SK-N-SH (cell line): ENCODE data around the gene TLN1. TPM values are rescaled to one million over a fixed set of nuclear protein-coding genes. Genes with fewer than 3 reads are reported as not detected.

Experiments used
- CTCF ChIA-PET: fragments of 300-600, 350-600 bp; formaldehyde crosslinking; extraction: SDS; loops from one replicate; lab custom pipeline; 2021; lab: Yijun Ruan, JAX
- POLR2A ChIA-PET: fragments of 350-600 bp; sonication (Branson Sonifier 250); formaldehyde crosslinking; extraction: SDS; loops from one replicate; lab custom pipeline; 2020; ENCODE audit warnings: antibody characterized with exemption, inconsistent platforms; lab: Yijun Ruan, JAX
- DNase-seq: peaks from one replicate; pipeline ENCODE4 v3.0.0; 2012
- H2AFZ ChIP-seq: fragments of 200-600 bp; sonication (generic); 2 replicates; pipeline ENCODE4 v1.8.1; 2016; ENCODE audit warnings: antibody characterized with exemption, mild to moderate bottlenecking, low read depth
- H3F3A ChIP-seq: fragments of 200-600 bp; sonication (generic); replicated peaks from 2 replicates; pipeline ENCODE3; 2016; ENCODE audit warnings: antibody characterized with exemption, mild to moderate bottlenecking; ENCODE audit not compliant: insufficient read depth
- H3K27ac ChIP-seq, 2 experiments: fragments of 200-500 bp in 1 of 2; fragments of 200-600 bp in 1 of 2; sonication (Bioruptor generic) in 1 of 2; sonication (generic), shearing (Covaris generic) in 1 of 2; 2 replicates each; pipeline versions ENCODE4 v1.5.1 to v1.6.1; 2014 to 2016; ENCODE audit warnings: low read depth in 2 of 2, inconsistent platforms in 1 of 2, low read length in 1 of 2, mild to moderate bottlenecking in 1 of 2, mixed read lengths in 1 of 2
- H3K27me3 ChIP-seq: fragments of 200-600 bp; sonication (generic), shearing (Covaris generic); 2 replicates; pipeline ENCODE4 v1.6.1; 2016; ENCODE audit warnings: mixed run types; ENCODE audit not compliant: insufficient read depth
- H3K36me3 ChIP-seq, 2 experiments: fragments of 200-500 bp in 1 of 2; fragments of 200-600 bp in 1 of 2; sonication (Bioruptor generic) in 1 of 2; sonication (generic) in 1 of 2; replicated peaks in 1 of 2; 2 replicates each; pipeline versions ENCODE3 to v1.5.1; 2014 to 2016; ENCODE audit warnings: low read length in 1 of 2, mild to moderate bottlenecking in 1 of 2; ENCODE audit not compliant: insufficient read depth in 2 of 2, control insufficient read depth in 1 of 2
- H3K4me1 ChIP-seq, 2 experiments: fragments of 200-500 bp in 1 of 2; fragments of 200-600 bp in 1 of 2; sonication (Bioruptor generic) in 1 of 2; sonication (generic), shearing (Covaris generic) in 1 of 2; 2 replicates each; pipeline versions ENCODE4 v1.5.1 to v1.6.1; 2014 to 2016; ENCODE audit warnings: low read depth in 1 of 2, low read length in 1 of 2, mixed run types in 1 of 2; ENCODE audit not compliant: insufficient read depth in 2 of 2, control insufficient read depth in 1 of 2
- H3K4me2 ChIP-seq: fragments of 200-600 bp; sonication (generic), shearing (Covaris generic); 2 replicates; pipeline ENCODE4 v1.6.1; 2017; ENCODE audit warnings: mixed run types
- H3K4me3 ChIP-seq, 2 experiments: fragments of 200-500 bp in 1 of 2; fragments of 200-600 bp in 1 of 2; sonication (Bioruptor generic) in 1 of 2; sonication (generic), shearing (Covaris generic) in 1 of 2; 2 replicates each; pipeline versions ENCODE4 v1.5.1 to v1.8.1; 2014 to 2016; ENCODE audit warnings: low read depth in 2 of 2, inconsistent platforms in 1 of 2, low read length in 1 of 2, mild to moderate bottlenecking in 1 of 2, mixed read lengths in 1 of 2, moderate library complexity in 1 of 2
- H3K79me2 ChIP-seq: fragments of 200-600 bp; sonication (generic); 2 replicates; pipeline ENCODE4 v1.8.1; 2017; ENCODE audit warnings: mild to moderate bottlenecking; ENCODE audit not compliant: insufficient read depth
- H3K9ac ChIP-seq: fragments of 200-600 bp; sonication (generic); 2 replicates; pipeline ENCODE4 v1.6.1; 2017; ENCODE audit warnings: mixed run types
- H3K9me2 ChIP-seq: fragments of 200-600 bp; sonication (generic); 2 replicates; pipeline ENCODE4 v1.6.1; 2017; ENCODE audit warnings: mixed run types
- H3K9me3 ChIP-seq: fragments of 200-600 bp; sonication (generic); 2 replicates; pipeline ENCODE4 v1.6.1; 2017; ENCODE audit warnings: mixed run types, mild to moderate bottlenecking, moderate library complexity
- H4K20me1 ChIP-seq: fragments of 200-600 bp; sonication (generic); 2 replicates; pipeline ENCODE4 v1.6.1; 2017; ENCODE audit warnings: mild to moderate bottlenecking, mixed run types; ENCODE audit not compliant: insufficient read depth
- EP300 ChIP-seq, 2 experiments: IDR thresholded peaks; 2 replicates each; pipeline versions ENCODE4 v1.4.0 to v1.6.1; 2012; ENCODE audit warnings: borderline replicate concordance in 1 of 2, low read depth in 1 of 2, low read length in 1 of 2
- EZH2phosphoT487 ChIP-seq: fragments of 200-600 bp; sonication (generic); IDR thresholded peaks from 2 replicates; pipeline ENCODE4 v1.6.1; 2017; ENCODE audit warnings: low read depth, mixed run types, mild to moderate bottlenecking, antibody characterized with exemption, moderate library complexity, borderline replicate concordance
- FOXJ3 ChIP-seq: sonication (generic); formaldehyde crosslinking; IDR thresholded peaks from 2 replicates; pipeline ENCODE4 v1.5.1; 2020; ENCODE audit warnings: mild to moderate bottlenecking, missing genetic modification reagents
- GABPA ChIP-seq: IDR thresholded peaks from 2 replicates; pipeline ENCODE4 v1.4.0; 2012; ENCODE audit warnings: low read depth, mild to moderate bottlenecking
- JUND ChIP-seq: IDR thresholded peaks from 2 replicates; pipeline ENCODE4 v1.4.0; 2012
- MAX ChIP-seq: IDR thresholded peaks from 2 replicates; pipeline ENCODE4 v1.4.0; 2012; ENCODE audit warnings: low read depth
- MEF2A ChIP-seq: IDR thresholded peaks from 2 replicates; pipeline ENCODE4 v1.4.0; 2012; ENCODE audit warnings: low read depth, borderline replicate concordance
- MXI1 ChIP-seq: IDR thresholded peaks from 2 replicates; pipeline ENCODE4 v1.6.1; 2012; ENCODE audit warnings: mild to moderate bottlenecking, low read depth, low read length, improper control_type of control experiment
- NFIC ChIP-seq: IDR thresholded peaks from 2 replicates; pipeline ENCODE4 v1.4.0; 2012; ENCODE audit warnings: borderline replicate concordance
- POLR2AphosphoS5 ChIP-seq: IDR thresholded peaks from 2 replicates; pipeline ENCODE4 v1.6.1; 2012; ENCODE audit warnings: low read depth, low read length
- RCOR1 ChIP-seq: fragments of 150-350 bp; IDR thresholded peaks from 2 replicates; pipeline ENCODE4 v1.6.1; 2017; ENCODE audit warnings: antibody characterized with exemption, low read length
- REST ChIP-seq: IDR thresholded peaks from 2 replicates; pipeline ENCODE4 v1.6.1; 2012; ENCODE audit warnings: mild to moderate bottlenecking, low read depth, low read length, moderate library complexity
- RFX5 ChIP-seq: IDR thresholded peaks from 2 replicates; pipeline ENCODE4 v1.6.1; 2012; ENCODE audit warnings: mild to moderate bottlenecking, improper control_type of control experiment, low read length
- RXRA ChIP-seq: IDR thresholded peaks from 2 replicates; pipeline ENCODE4 v1.4.0; 2012; ENCODE audit warnings: low read depth, mild to moderate bottlenecking, borderline replicate concordance
- SIN3A ChIP-seq: IDR thresholded peaks from 2 replicates; pipeline ENCODE4 v1.6.1; 2012; ENCODE audit warnings: low read depth, mild to moderate bottlenecking, low read length, moderate library complexity, borderline replicate concordance
- SMC3 ChIP-seq: IDR thresholded peaks from 2 replicates; pipeline ENCODE4 v1.6.1; 2012; ENCODE audit warnings: low read depth, low read length, improper control_type of control experiment
- TAF1 ChIP-seq: IDR thresholded peaks from 2 replicates; pipeline ENCODE4 v1.6.1; 2012; ENCODE audit warnings: low read depth, mild to moderate bottlenecking, low read length, moderate library complexity, borderline replicate concordance
- TCF12 ChIP-seq: IDR thresholded peaks from 2 replicates; pipeline ENCODE4 v1.4.0; 2012
- YY1 ChIP-seq: IDR thresholded peaks from 2 replicates; pipeline ENCODE4 v1.4.0; 2012; ENCODE audit warnings: low read depth, mild to moderate bottlenecking
- WGBS: methylation state at CpG from one replicate; pipeline ENCODE4 v1.1.6; 2017; ENCODE audit warnings: low lambda C conversion rate; 5-methylcytosine and 5-hydroxymethylcytosine counted together
- polyA plus RNA-seq, 3 experiments: library from polyadenylated mRNA; depleted of rRNA; stranded (reverse); fragments of >200 nt; gene quantifications; 2 replicates each; pipeline ENCODE4 v1.2.3, GENCODE V29; 2012
- TF ChIP-seq, protein P1 (sequence below): fragments of 150-350 bp; IDR thresholded peaks from 2 replicates; pipeline ENCODE4 v1.6.1; 2017; ENCODE audit warnings: antibody characterized with exemption, low read length, low read depth, borderline replicate concordance
- TF ChIP-seq, protein P2 (sequence below): IDR thresholded peaks from 2 replicates; pipeline ENCODE4 v1.4.0; 2012; ENCODE audit warnings: low read depth, borderline replicate concordance

TLN1 gene
- polyA plus RNA-seq, 1 of the 3 experiments (the other 2 are of a cell fraction), result 115 TPM

GRCh38 chr9:35700942-35701341 is 31.1 kb downstream of the TLN1 start:
- H2AFZ ChIP-seq, result no peak overlapping the region
- no peak for TF ChIP-seq SIN3A
- TF ChIP-seq GABPA, result no peak
- TF ChIP-seq TCF12, result no peak
- no peak for TF ChIP-seq YY1
- TF ChIP-seq RCOR1, result no peak
- TF ChIP-seq MAX, result no peak
- TF ChIP-seq MEF2A, result no peak
- no peak for TF ChIP-seq SMC3
- no peak for TF ChIP-seq EZH2phosphoT487
- TF ChIP-seq TAF1, result no peak
- TF ChIP-seq, all 33 proteins: peak for 0
- H3K27ac ChIP-seq, result no peak overlapping the region
- DNase-seq, result no peak
- H3K79me2 ChIP-seq, result no peaks in the 10 kb centered on the region
- H3K4me2 ChIP-seq, result no peak overlapping the region
- H3K9ac ChIP-seq, result no peak overlapping the region
- ChIA-PET CTCF (interaction anchor here (0.8 to 8.3 kb wide), 5 partner anchors 9 to 43 kb away, joined by 3 to 103 read pairs (median 6); partner anchors contain the start of genes ARHGEF39, CCDC107, CREB3 and RMRP), POLR2A (no interaction called here)
- peaks cover 55 to 87% of the 10 kb centered on the region in 2 experiments for H3K36me3 ChIP-seq
- H3K4me3 ChIP-seq, result no peak overlapping the region
- H3K9me3 ChIP-seq, result no peaks in the 10 kb centered on the region
- H3K4me1 ChIP-seq, result no peaks in the 10 kb centered on the region
- H4K20me1 ChIP-seq, result no peaks in the 10 kb centered on the region
- H3K9me2 ChIP-seq, result no peaks in the 10 kb centered on the region
- peaks cover 32% of the 10 kb centered on the region for H3F3A ChIP-seq
- no peaks in the 10 kb centered on the region for H3K27me3 ChIP-seq

- Histone ChIP-seq H3K4me1 (no peaks in the 10 kb centered on the region), H3F3A (peaks cover 40% of the 10 kb centered on the region), H3K9me3 (no peaks in the 10 kb centered on the region), H3K9me2 (no peaks in the 10 kb centered on the region), H2AFZ (no peak overlapping the region), H3K36me3 (peaks cover 55 to 81% of the 10 kb centered on the region in 2 experiments), H4K20me1 (no peaks in the 10 kb centered on the region), H3K79me2 (no peaks in the 10 kb centered on the region), H3K27ac (no peak overlapping the region), H3K4me2 (no peak overlapping the region), H3K9ac (no peak overlapping the region), H3K27me3 (no peaks in the 10 kb centered on the region), H3K4me3 (no peak overlapping the region)
- CTCF ChIA-PET, result interaction anchor here (0.8 to 8.3 kb wide), 4 partner anchors 8 to 42 kb away, joined by 4 to 103 read pairs (median 22); partner anchors contain the start of genes ARHGEF39, CCDC107, CREB3 and RMRP
- no peak for DNase-seq
- POLR2A ChIA-PET, result no interaction called here
- WGBS, result 89% methylated on average over 9 of the region's 11 CpGs
- no peak for TF ChIP-seq RFX5
- TF ChIP-seq SMC3, result no peak
- no peak for TF ChIP-seq EP300 (IDR thresholded peaks at IDR 0.05; ENCODE audit: borderline replicate concordance in 1 of 2, low read depth in 1 of 2, low read length in 1 of 2)
- no peak for TF ChIP-seq SIN3A
- TF ChIP-seq RXRA, result no peak
- no peak for TF ChIP-seq MEF2A
- TF ChIP-seq, protein P1, sequence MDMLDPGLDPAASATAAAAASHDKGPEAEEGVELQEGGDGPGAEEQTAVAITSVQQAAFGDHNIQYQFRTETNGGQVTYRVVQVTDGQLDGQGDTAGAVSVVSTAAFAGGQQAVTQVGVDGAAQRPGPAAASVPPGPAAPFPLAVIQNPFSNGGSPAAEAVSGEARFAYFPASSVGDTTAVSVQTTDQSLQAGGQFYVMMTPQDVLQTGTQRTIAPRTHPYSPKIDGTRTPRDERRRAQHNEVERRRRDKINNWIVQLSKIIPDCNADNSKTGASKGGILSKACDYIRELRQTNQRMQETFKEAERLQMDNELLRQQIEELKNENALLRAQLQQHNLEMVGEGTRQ, result no peak
- TF ChIP-seq JUND, result no peak
- no peak for TF ChIP-seq REST
- no peak for TF ChIP-seq TAF1
- TF ChIP-seq MAX, result no peak
- TF ChIP-seq POLR2AphosphoS5, result no peak
- TF ChIP-seq NFIC, result no peak
- TF ChIP-seq YY1, result no peak
- TF ChIP-seq MXI1, result no peak
- TF ChIP-seq FOXJ3 (CRISPR knock-in tag), result no peak
- TF ChIP-seq, protein P2, sequence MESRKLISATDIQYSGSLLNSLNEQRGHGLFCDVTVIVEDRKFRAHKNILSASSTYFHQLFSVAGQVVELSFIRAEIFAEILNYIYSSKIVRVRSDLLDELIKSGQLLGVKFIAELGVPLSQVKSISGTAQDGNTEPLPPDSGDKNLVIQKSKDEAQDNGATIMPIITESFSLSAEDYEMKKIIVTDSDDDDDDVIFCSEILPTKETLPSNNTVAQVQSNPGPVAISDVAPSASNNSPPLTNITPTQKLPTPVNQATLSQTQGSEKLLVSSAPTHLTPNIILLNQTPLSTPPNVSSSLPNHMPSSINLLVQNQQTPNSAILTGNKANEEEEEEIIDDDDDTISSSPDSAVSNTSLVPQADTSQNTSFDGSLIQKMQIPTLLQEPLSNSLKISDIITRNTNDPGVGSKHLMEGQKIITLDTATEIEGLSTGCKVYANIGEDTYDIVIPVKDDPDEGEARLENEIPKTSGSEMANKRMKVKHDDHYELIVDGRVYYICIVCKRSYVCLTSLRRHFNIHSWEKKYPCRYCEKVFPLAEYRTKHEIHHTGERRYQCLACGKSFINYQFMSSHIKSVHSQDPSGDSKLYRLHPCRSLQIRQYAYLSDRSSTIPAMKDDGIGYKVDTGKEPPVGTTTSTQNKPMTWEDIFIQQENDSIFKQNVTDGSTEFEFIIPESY, result no peak
These were observed 32.0 kb downstream of the TLN1 start for GRCh38 chr9:35700031-35700430.
